Measurements from ENCODE around the gene NDUFAF5.
A peak's percentile ranks its signal among the peaks of the same experiment; 100 is the strongest.
"Not testable (repeated sequence)": the region's sequence is repeated elsewhere in the genome, so short reads cannot be mapped to it uniquely, and the experiment has no call there.

NDUFAF5 gene

GRCh38 chr20:13784893-13785715, at the start of gene NDUFAF5, which contains the start of gene ESF1:
Gene NDUFAF5, plus strand, starts transcription at chr20:13785028. Its CDS starts 41 bp downstream, at chr20:13785069.
Gene ESF1, minus strand, starts transcription at chr20:13784919. Its CDS starts 1,779 bp downstream, at chr20:13783140.
- peak; percentile 90 for DNase-seq

- no peak for DNase-seq
Measured at GRCh38 chr20:13735826-13736225, 49.0 kb upstream of the NDUFAF5 start.

- DNase-seq: no peak
Measured at GRCh38 chr20:13736436-13737191, 48.2 kb upstream of the NDUFAF5 start.

- not testable (repeated sequence) for DNase-seq
Measured at GRCh38 chr20:13738187-13738586, 46.6 kb upstream of the NDUFAF5 start.

- no peak for DNase-seq
Measured at GRCh38 chr20:13739731-13740649, 44.8 kb upstream of the NDUFAF5 start.

- DNase-seq: no peak
Measured at GRCh38 chr20:13741879-13742278, 42.9 kb upstream of the NDUFAF5 start.

GRCh38 chr20:13744352-13744751, 40.5 kb upstream of the NDUFAF5 start:
- DNase-seq: no peak

- DNase-seq: no peak
Measured at GRCh38 chr20:13745784-13746183, 39.0 kb upstream of the NDUFAF5 start.

- DNase-seq: no peak
Measured at GRCh38 chr20:13749811-13750210, 35.0 kb upstream of the NDUFAF5 start.

- no peak for DNase-seq
Measured at GRCh38 chr20:13753436-13754036, 31.3 kb upstream of the NDUFAF5 start.

GRCh38 chr20:13755809-13756208, 29.0 kb upstream of the NDUFAF5 start:
- no peak for DNase-seq

GRCh38 chr20:13756551-13756950, 28.3 kb upstream of the NDUFAF5 start:
- no peak for DNase-seq

GRCh38 chr20:13758884-13759283, 25.9 kb upstream of the NDUFAF5 start:
- DNase-seq: no peak

- not testable (repeated sequence) for DNase-seq
Measured at GRCh38 chr20:13760451-13760946, 24.3 kb upstream of the NDUFAF5 start.

GRCh38 chr20:13765299-13765698, 19.5 kb upstream of the NDUFAF5 start:
- no peak for DNase-seq

GRCh38 chr20:13765868-13766416, 18.9 kb upstream of the NDUFAF5 start:
- DNase-seq: no peak

- no peak for DNase-seq
Measured at GRCh38 chr20:13770141-13770540, 14.7 kb upstream of the NDUFAF5 start.

GRCh38 chr20:13771853-13772453, 12.9 kb upstream of the NDUFAF5 start:
- no peak for DNase-seq

- no peak for DNase-seq
Measured at GRCh38 chr20:13772529-13772928, 12.3 kb upstream of the NDUFAF5 start.

- no peak for DNase-seq
Measured at GRCh38 chr20:13775867-13776266, 9.0 kb upstream of the NDUFAF5 start.

GRCh38 chr20:13777171-13777601, 7.6 kb upstream of the NDUFAF5 start:
- DNase-seq: no peak

Measured in GDM1 (cell line).